SJCRH30 (cell line): ENCODE measurements around the gene HPSE2. TPM values are rescaled to one million over a fixed set of nuclear protein-coding genes. Genes with fewer than 3 reads are reported as not detected.
"Not testable (repeated sequence)": the region's sequence is repeated elsewhere in the genome, so short reads cannot be mapped to it uniquely, and the experiment has no call there.

Experiments used
- DNase-seq, 2 experiments: peaks; one replicate each; pipeline ENCODE4 v3.0.0-alpha.2; 2015 to 2020
- H3K27ac ChIP-seq: fragments of 250-450 bp; sonication (Bioruptor Pico); 2 replicates; pipeline ENCODE4 v1.5.1; 2020; ENCODE audit warnings: mild to moderate bottlenecking, moderate library complexity
- H3K27me3 ChIP-seq: fragments of 250-450 bp; sonication (Bioruptor Pico); 2 replicates; pipeline ENCODE4 v1.5.1; 2020; ENCODE audit warnings: mild to moderate bottlenecking, moderate library complexity
- H3K36me3 ChIP-seq: fragments of 250-450 bp; sonication (Bioruptor Pico); 2 replicates; pipeline ENCODE4 v1.5.1; 2020; ENCODE audit warnings: mild to moderate bottlenecking, moderate library complexity
- H3K4me1 ChIP-seq: fragments of 250-450 bp; sonication (Bioruptor Pico); 2 replicates; pipeline ENCODE4 v1.5.1; 2020; ENCODE audit warnings: mild to moderate bottlenecking, moderate library complexity
- H3K4me3 ChIP-seq: fragments of 250-450 bp; sonication (Bioruptor Pico); 2 replicates; pipeline ENCODE4 v1.5.1; 2020; ENCODE audit warnings: mild to moderate bottlenecking, moderate library complexity
- H3K9me3 ChIP-seq: fragments of 250-450 bp; sonication (Bioruptor Pico); replicated peaks from 2 replicates; pipeline ENCODE4 v1.5.1; 2020; ENCODE audit warnings: mild to moderate bottlenecking, moderate library complexity
- total RNA-seq: library from RNA; depleted of rRNA; stranded (reverse); fragments of >200 nt; shearing (Covaris generic); gene quantifications from 2 replicates; pipeline ENCODE4 v1.2.3, GENCODE V29; 2014

Gene HPSE2
- total RNA-seq, 1 experiment from 2014 or later, result not detected

- Histone ChIP-seq H3K27me3 (peaks cover 10% of the 10 kb centered on the region; the same call in 1 of the 2 replicates), H3K36me3 (no peaks in the 10 kb centered on the region), H3K27ac (no peak overlapping the region), H3K4me1 (no peaks in the 10 kb centered on the region), H3K9me3 (no peaks in the 10 kb centered on the region), H3K4me3 (no peak overlapping the region)
- no peak for DNase-seq
These were observed 3.2 kb downstream of the HPSE2 start for GRCh38 chr10:99232360-99232999.

GRCh38 chr10:99224766-99225165 is 10.9 kb downstream of the HPSE2 start:
- H3K9me3 ChIP-seq, result no peaks in the 10 kb centered on the region
- no peak overlapping the region for H3K4me3 ChIP-seq
- H3K4me1 ChIP-seq, result no peaks in the 10 kb centered on the region
- no peak overlapping the region for H3K27ac ChIP-seq
- no peaks in the 10 kb centered on the region for H3K36me3 ChIP-seq
- no peaks in the 10 kb centered on the region for H3K27me3 ChIP-seq
- DNase-seq, result no peak

GRCh38 chr10:99207340-99207739 is 28.3 kb downstream of the HPSE2 start:
- no peaks in the 10 kb centered on the region for H3K27me3 ChIP-seq
- no peaks in the 10 kb centered on the region for H3K9me3 ChIP-seq
- H3K27ac ChIP-seq, result no peak overlapping the region
- no peak for DNase-seq
- H3K4me1 ChIP-seq, result no peaks in the 10 kb centered on the region
- no peak overlapping the region for H3K4me3 ChIP-seq
- no peaks in the 10 kb centered on the region for H3K36me3 ChIP-seq

GRCh38 chr10:99203310-99203709 is 32.3 kb downstream of the HPSE2 start:
- DNase-seq, result no peak
- Histone ChIP-seq H3K9me3 (no peaks in the 10 kb centered on the region), H3K4me1 (no peaks in the 10 kb centered on the region), H3K27ac (no peak overlapping the region), H3K4me3 (no peak overlapping the region), H3K36me3 (no peaks in the 10 kb centered on the region), H3K27me3 (no peaks in the 10 kb centered on the region)

- H3K4me3 ChIP-seq, result no peak overlapping the region
- H3K27me3 ChIP-seq, result no peaks in the 10 kb centered on the region
- no peak overlapping the region for H3K27ac ChIP-seq
- H3K4me1 ChIP-seq, result no peaks in the 10 kb centered on the region
- H3K36me3 ChIP-seq, result no peaks in the 10 kb centered on the region
- no peak for DNase-seq
- no peaks in the 10 kb centered on the region for H3K9me3 ChIP-seq
These were observed 62.7 kb downstream of the HPSE2 start for GRCh38 chr10:99172950-99173349.

GRCh38 chr10:99172128-99172738 is 63.4 kb downstream of the HPSE2 start:
- no peak overlapping the region for H3K27ac ChIP-seq
- H3K27me3 ChIP-seq, result no peaks in the 10 kb centered on the region
- DNase-seq, result peak; percentile 25 to 70
- no peaks in the 10 kb centered on the region for H3K4me1 ChIP-seq
- no peaks in the 10 kb centered on the region for H3K9me3 ChIP-seq
- H3K36me3 ChIP-seq, result no peaks in the 10 kb centered on the region
- H3K4me3 ChIP-seq, result no peak overlapping the region

- H3K36me3 ChIP-seq, result no peaks in the 10 kb centered on the region
- peaks cover 3% of the 10 kb centered on the region; the same call in 1 of the 2 replicates for H3K27me3 ChIP-seq
- no peak overlapping the region for H3K27ac ChIP-seq
- H3K9me3 ChIP-seq, result no peaks in the 10 kb centered on the region
- H3K4me1 ChIP-seq, result no peaks in the 10 kb centered on the region
- no peak overlapping the region for H3K4me3 ChIP-seq
- DNase-seq, result no peak
These were observed 65.5 kb downstream of the HPSE2 start for GRCh38 chr10:99170116-99170675.

- Histone ChIP-seq H3K27ac (no peak overlapping the region), H3K4me3 (no peak overlapping the region), H3K36me3 (no peaks in the 10 kb centered on the region), H3K4me1 (no peaks in the 10 kb centered on the region), H3K27me3 (peaks cover 2% of the 10 kb centered on the region; the same call in 1 of the 2 replicates), H3K9me3 (no peaks in the 10 kb centered on the region)
- DNase-seq, result no peak
These were observed 74.5 kb downstream of the HPSE2 start for GRCh38 chr10:99161165-99161564.

GRCh38 chr10:99143651-99144050 is 92.0 kb downstream of the HPSE2 start:
- Histone ChIP-seq H3K27ac (no peak overlapping the region), H3K9me3 (no peaks in the 10 kb centered on the region), H3K4me3 (no peak overlapping the region), H3K27me3 (0 out of 2 replicates have a peak, but pooled peaks cover 7% of the 10 kb centered on the region), H3K4me1 (no peaks in the 10 kb centered on the region), H3K36me3 (no peaks in the 10 kb centered on the region)
- no peak for DNase-seq

GRCh38 chr10:99143011-99143410 is 92.6 kb downstream of the HPSE2 start:
- Histone ChIP-seq H3K27me3 (0 out of 2 replicates have a peak, but pooled peaks cover 6% of the 10 kb centered on the region), H3K27ac (no peak overlapping the region), H3K4me3 (no peak overlapping the region), H3K9me3 (no peaks in the 10 kb centered on the region), H3K36me3 (no peaks in the 10 kb centered on the region), H3K4me1 (no peaks in the 10 kb centered on the region)
- no peak for DNase-seq

- H3K36me3 ChIP-seq, DNase-seq, H3K27me3 ChIP-seq, H3K9me3 ChIP-seq, H3K4me1 ChIP-seq, H3K27ac ChIP-seq, H3K4me3 ChIP-seq: not testable (repeated sequence)
These were observed 102.8 kb downstream of the HPSE2 start for GRCh38 chr10:99132897-99133296.

- Histone ChIP-seq H3K36me3 (no peaks in the 10 kb centered on the region), H3K27me3 (no peaks in the 10 kb centered on the region), H3K4me3 (no peak overlapping the region), H3K4me1 (no peaks in the 10 kb centered on the region), H3K27ac (no peak overlapping the region), H3K9me3 (no peaks in the 10 kb centered on the region)
- DNase-seq, result no peak
These were observed 109.8 kb downstream of the HPSE2 start for GRCh38 chr10:99125879-99126278.

- Histone ChIP-seq H3K4me3 (no peak overlapping the region), H3K36me3 (no peaks in the 10 kb centered on the region), H3K27ac (no peak overlapping the region), H3K4me1 (no peaks in the 10 kb centered on the region), H3K27me3 (no peaks in the 10 kb centered on the region), H3K9me3 (no peaks in the 10 kb centered on the region)
- no peak for DNase-seq
These were observed 111.3 kb downstream of the HPSE2 start for GRCh38 chr10:99124376-99124775.

GRCh38 chr10:99123851-99124250 is 111.8 kb downstream of the HPSE2 start:
- no peaks in the 10 kb centered on the region for H3K4me1 ChIP-seq
- no peak overlapping the region for H3K4me3 ChIP-seq
- no peak for DNase-seq
- no peaks in the 10 kb centered on the region for H3K27me3 ChIP-seq
- no peaks in the 10 kb centered on the region for H3K9me3 ChIP-seq
- no peak overlapping the region for H3K27ac ChIP-seq
- H3K36me3 ChIP-seq, result no peaks in the 10 kb centered on the region

GRCh38 chr10:99123336-99123735 is 112.3 kb downstream of the HPSE2 start:
- H3K27me3 ChIP-seq, result no peaks in the 10 kb centered on the region
- no peak overlapping the region for H3K27ac ChIP-seq
- no peaks in the 10 kb centered on the region for H3K9me3 ChIP-seq
- H3K4me1 ChIP-seq, result no peaks in the 10 kb centered on the region
- H3K36me3 ChIP-seq, result no peaks in the 10 kb centered on the region
- DNase-seq, result no peak
- H3K4me3 ChIP-seq, result no peak overlapping the region
